B cell (primary cell): Measurements from ENCODE around the gene UMODL1. TPM values are rescaled to one million over a fixed set of nuclear protein-coding genes. Genes with fewer than 3 reads are reported as not detected.

Experiments used
- ATAC-seq: fragments of 200-7000 bp; cut with Tn5 transposase; one replicate; pipeline ENCODE4 v1.10.0; 2021; ENCODE audit warnings: low read depth, mild to moderate bottlenecking, moderate number of reproducible peaks, moderate library complexity
- CTCF ChIA-PET: fragments of 350-600 bp; sonication (Branson Sonifier 250); formaldehyde crosslinking; loops from one replicate; lab custom pipeline; 2021; ENCODE audit warnings: antibody characterized with exemption, inconsistent platforms; lab: Charles Lee
- POLR2A ChIA-PET: fragments of 350-600 bp; sonication (Branson Sonifier 250); formaldehyde crosslinking; loops from one replicate; lab custom pipeline; 2021; ENCODE audit warnings: antibody characterized with exemption; lab: Charles Lee
- DNase-seq: peaks from one replicate; pipeline ENCODE4 v3.0.0; 2013
- H2AFZ ChIP-seq: 2 replicates; pipeline ENCODE4 v1.6.1; 2012; ENCODE audit warnings: mild to moderate bottlenecking, low read depth, low read length; ENCODE audit not compliant: insufficient read depth, poor library complexity, severe bottlenecking
- H3K27ac ChIP-seq, 2 donors: 1 replicate in 1 of 2; 2 replicates in 1 of 2; pipeline ENCODE4 v1.5.1; 2012 to 2013; ENCODE audit warnings: low read length in 2 of 2, mild to moderate bottlenecking in 2 of 2, moderate library complexity in 1 of 2
- H3K27me3 ChIP-seq, 4 experiments: fragments of 200-600 bp in 1 of 4; sonication (generic) in 1 of 4; replicated peaks in 1 of 4; 1 replicate in 2 of 4; 2 replicates in 2 of 4; pipeline versions ENCODE4 v1.6.1 to v1.7.0; 2013 to 2016; ENCODE audit warnings: low read length in 3 of 4, mild to moderate bottlenecking in 2 of 4, mixed read lengths in 1 of 4, moderate library complexity in 1 of 4; ENCODE audit not compliant: insufficient read depth in 4 of 4, control insufficient read depth in 3 of 4; ENCODE audit errors: control extremely low read depth in 1 of 4
- H3K36me3 ChIP-seq, 2 experiments: replicated peaks in 1 of 2; 1 replicate in 1 of 2; 2 replicates in 1 of 2; pipeline versions ENCODE4 v1.6.1 to v1.7.1; 2013; ENCODE audit warnings: low read length in 1 of 2; ENCODE audit not compliant: insufficient read depth in 2 of 2, control insufficient read depth in 1 of 2; ENCODE audit errors: control extremely low read depth in 1 of 2, extremely low read depth in 1 of 2
- H3K4me1 ChIP-seq, 2 donors: fragments of 200-600 bp in 1 of 2; sonication (generic) in 1 of 2; 1 replicate in 1 of 2; 2 replicates in 1 of 2; pipeline versions ENCODE4 v1.5.1 to v1.6.1; 2013 to 2017; ENCODE audit warnings: low read length in 2 of 2; ENCODE audit not compliant: control insufficient read depth in 2 of 2, insufficient read depth in 2 of 2
- H3K4me2 ChIP-seq: replicated peaks from 2 replicates; pipeline ENCODE3; 2012; ENCODE audit warnings: mild to moderate bottlenecking, low read depth, low read length; ENCODE audit not compliant: poor library complexity, severe bottlenecking
- H3K4me3 ChIP-seq, 5 experiments: fragments of 200-600 bp in 1 of 5; sonication (generic) in 1 of 5; 1 replicate in 3 of 5; 2 replicates in 2 of 5; pipeline versions ENCODE4 v1.5.1 to v1.7.0; 2011 to 2016; ENCODE audit warnings: low read length in 4 of 5, mild to moderate bottlenecking in 4 of 5, low read depth in 2 of 5, control low read depth in 1 of 5, moderate library complexity in 1 of 5; ENCODE audit not compliant: insufficient read depth in 1 of 5; ENCODE audit errors: control extremely low read depth in 1 of 5, extremely low read depth in 1 of 5
- H3K79me2 ChIP-seq: fragments of 200-600 bp; sonication (generic); one replicate; pipeline ENCODE4 v1.6.0; 2016; ENCODE audit warnings: low read length; ENCODE audit not compliant: control insufficient read depth, insufficient read depth
- H3K9ac ChIP-seq: fragments of 200-600 bp; sonication (generic); 2 replicates; pipeline ENCODE4 v1.6.1; 2017; ENCODE audit warnings: mild to moderate bottlenecking, low read length, moderate library complexity
- H3K9me3 ChIP-seq, 3 donors: one replicate each; pipeline versions ENCODE4 v1.6.1 to v1.7.1; 2013; ENCODE audit warnings: low read length in 2 of 3; ENCODE audit not compliant: control insufficient read depth in 2 of 3, insufficient read depth in 1 of 3; ENCODE audit errors: control extremely low read depth in 1 of 3
- H4K20me1 ChIP-seq: 2 replicates; pipeline ENCODE4 v1.6.0; 2012; ENCODE audit warnings: mild to moderate bottlenecking, low read length; ENCODE audit not compliant: insufficient read depth, control insufficient read depth, poor library complexity, severe bottlenecking
- H3K27ac Mint-ChIP-seq: one replicate; pipeline ENCODE4 v1.8.0; 2021; ENCODE audit warnings: mixed read lengths
- H3K27me3 Mint-ChIP-seq: one replicate; pipeline ENCODE4 v1.8.0; 2021; ENCODE audit warnings: mixed read lengths
- H3K4me1 Mint-ChIP-seq: one replicate; pipeline ENCODE4 v1.8.0; 2021; ENCODE audit warnings: mixed read lengths
- H3K4me3 Mint-ChIP-seq: one replicate; pipeline ENCODE4 v1.8.0; 2021; ENCODE audit warnings: mixed read lengths
- H3K9me3 Mint-ChIP-seq: one replicate; pipeline ENCODE4 v1.8.0; 2022; ENCODE audit warnings: mixed read lengths; ENCODE audit not compliant: insufficient read depth
- EZH2 ChIP-seq: IDR thresholded peaks from 2 replicates; pipeline ENCODE4 v1.6.1; 2012; ENCODE audit warnings: borderline replicate concordance, low read depth, mild to moderate bottlenecking, moderate library complexity, low read length; ENCODE audit not compliant: insufficient read depth, poor library complexity, severe bottlenecking
- WGBS: methylation state at CpG from one replicate; pipeline ENCODE4 v1.1.5; 2013; ENCODE audit warnings: missing lambda C conversion rate; ENCODE audit not compliant: insufficient coverage; 5-methylcytosine and 5-hydroxymethylcytosine counted together
- intact Hi-C: fragments of 100-400 bp; cut with micrococcal nuclease; formaldehyde crosslinking; loops from one replicate; pipeline ENCODE4 v1.10.0; 2022
- polyA plus RNA-seq: library from polyadenylated mRNA; depleted of rRNA; stranded (reverse); fragments of >200 nt; gene quantifications from 2 replicates; pipeline ENCODE4 v1.2.3, GENCODE V29; 2012
- total RNA-seq, 2 donors: library from RNA; stranded (reverse); fragments of 120-200 nt in 1 of 2; gene quantifications; 1 replicate in 1 of 2; 2 replicates in 1 of 2; pipeline versions ENCODE4 v1.2.3 to v1.2.4, GENCODE V29; 2013 to 2022
- TF ChIP-seq, protein P1 (sequence below): fragments of 200-600 bp; IDR thresholded peaks from one replicate; pipeline ENCODE4 v1.8.0; 2022; ENCODE audit warnings: antibody characterized with exemption, mild to moderate bottlenecking

UMODL1 gene
- total and polyA plus RNA-seq, 2 donors (not counting 1 experiment from before 2014, with no cell fraction given), result 0.10 to 0.49 TPM

DNA sequence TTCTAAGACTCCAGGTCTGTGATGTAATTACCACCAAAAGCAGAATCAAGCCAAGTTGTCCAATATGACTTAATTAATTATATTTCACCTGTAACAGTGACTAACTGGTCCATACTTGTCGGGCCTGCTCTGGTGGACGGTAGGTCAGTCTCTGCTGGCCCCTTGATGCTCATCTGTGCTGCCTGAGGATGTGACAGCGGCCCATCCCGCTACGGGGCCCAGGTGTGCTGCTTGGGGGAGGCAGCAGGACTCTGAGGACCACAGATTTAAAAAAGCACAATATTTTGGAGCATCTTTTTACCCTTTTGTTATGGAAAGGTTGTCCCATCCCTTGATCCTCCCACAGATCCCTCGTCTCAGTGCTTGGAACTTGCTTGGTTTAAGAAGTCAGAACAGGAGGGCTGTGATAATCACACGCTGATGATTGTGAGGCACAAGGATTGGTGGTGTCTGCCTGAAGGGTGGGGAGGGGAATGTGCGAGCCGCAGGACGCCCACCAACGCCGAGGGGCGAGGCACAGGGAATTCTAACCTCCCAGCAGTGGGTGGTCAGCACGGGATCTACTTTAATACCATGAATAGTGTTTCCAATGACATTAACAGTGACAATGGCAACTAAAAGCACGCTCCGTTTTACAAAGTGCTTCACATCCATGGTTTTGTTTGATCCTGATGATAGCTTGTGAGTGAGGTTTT is 27.8 kb upstream of the UMODL1 start:
- intact Hi-C loops, result no loop called here
- ATAC-seq (no peak), DNase-seq (no peak)
- Mint-ChIP-seq H3K4me1 (peaks cover 4% of the 10 kb centered on the region), H3K27me3 (no peaks in the 10 kb centered on the region), H3K27ac (no peak overlapping the region), H3K9me3 (no peaks in the 10 kb centered on the region), H3K4me3 (no peak overlapping the region)
- POLR2A ChIA-PET, result no interaction called here
- Histone ChIP-seq H3K36me3 (no peaks in the 10 kb centered on the region), H2AFZ (no peak overlapping the region), H4K20me1 (no peaks in the 10 kb centered on the region), H3K4me1 (no peaks in the 10 kb centered on the region), H3K27me3 (no peaks in the 10 kb centered on the region), H3K27ac (no peak overlapping the region), H3K9ac (no peak overlapping the region), H3K79me2 (no peaks in the 10 kb centered on the region), H3K4me2 (no peak overlapping the region), H3K9me3 (peaks cover 0 to 8% (median 0%) of the 10 kb centered on the region in 3 donors), H3K4me3 (no peak overlapping the region)
- 94% methylated on average over 6 of the region's 16 CpGs for WGBS
- no peak for TF ChIP-seq EZH2
- TF ChIP-seq, protein P1, sequence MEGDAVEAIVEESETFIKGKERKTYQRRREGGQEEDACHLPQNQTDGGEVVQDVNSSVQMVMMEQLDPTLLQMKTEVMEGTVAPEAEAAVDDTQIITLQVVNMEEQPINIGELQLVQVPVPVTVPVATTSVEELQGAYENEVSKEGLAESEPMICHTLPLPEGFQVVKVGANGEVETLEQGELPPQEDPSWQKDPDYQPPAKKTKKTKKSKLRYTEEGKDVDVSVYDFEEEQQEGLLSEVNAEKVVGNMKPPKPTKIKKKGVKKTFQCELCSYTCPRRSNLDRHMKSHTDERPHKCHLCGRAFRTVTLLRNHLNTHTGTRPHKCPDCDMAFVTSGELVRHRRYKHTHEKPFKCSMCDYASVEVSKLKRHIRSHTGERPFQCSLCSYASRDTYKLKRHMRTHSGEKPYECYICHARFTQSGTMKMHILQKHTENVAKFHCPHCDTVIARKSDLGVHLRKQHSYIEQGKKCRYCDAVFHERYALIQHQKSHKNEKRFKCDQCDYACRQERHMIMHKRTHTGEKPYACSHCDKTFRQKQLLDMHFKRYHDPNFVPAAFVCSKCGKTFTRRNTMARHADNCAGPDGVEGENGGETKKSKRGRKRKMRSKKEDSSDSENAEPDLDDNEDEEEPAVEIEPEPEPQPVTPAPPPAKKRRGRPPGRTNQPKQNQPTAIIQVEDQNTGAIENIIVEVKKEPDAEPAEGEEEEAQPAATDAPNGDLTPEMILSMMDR, result no peak
- CTCF ChIA-PET, result no interaction called here

DNA sequence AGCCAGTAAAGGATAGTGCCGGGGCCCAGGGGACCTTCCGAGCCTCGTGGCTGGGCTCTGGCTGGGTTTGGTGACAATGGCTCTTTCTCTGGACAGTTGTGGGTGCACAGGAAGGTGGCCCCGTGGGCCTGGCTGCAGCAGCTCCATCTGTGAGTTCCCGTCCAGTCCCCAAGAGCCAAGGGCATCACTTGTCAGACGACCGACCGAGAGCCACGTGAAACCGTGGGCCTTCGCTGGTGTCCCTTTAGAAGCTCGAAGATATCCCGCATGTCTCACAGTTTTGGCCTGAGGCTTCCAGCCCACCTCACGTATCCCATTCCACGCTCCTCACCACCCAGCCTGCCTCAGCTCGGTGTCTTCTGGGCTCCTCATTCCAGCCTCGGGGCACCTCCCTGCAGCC is 27.2 kb upstream of the UMODL1 start:
- H3K27ac Mint-ChIP-seq, result no peak overlapping the region
- ChIA-PET POLR2A (no interaction called here), CTCF (no interaction called here)
- no peaks in the 10 kb centered on the region for H3K4me1 Mint-ChIP-seq
- no peaks in the 10 kb centered on the region for H3K36me3 ChIP-seq
- ATAC-seq, result no peak
- no peak for DNase-seq
- H3K4me1 ChIP-seq, result no peaks in the 10 kb centered on the region
- H3K9ac ChIP-seq, result no peak overlapping the region
- no peaks in the 10 kb centered on the region for H3K27me3 Mint-ChIP-seq
- intact Hi-C loops, result no loop called here
- H3K27ac ChIP-seq, result no peak overlapping the region
- no peaks in the 10 kb centered on the region for H4K20me1 ChIP-seq
- H3K9me3 ChIP-seq, result peaks cover 0 to 2% (median 0%) of the 10 kb centered on the region in 3 donors
- H2AFZ ChIP-seq, result no peak overlapping the region
- H3K4me3 ChIP-seq, result no peak overlapping the region
- no peaks in the 10 kb centered on the region for H3K79me2 ChIP-seq
- H3K4me2 ChIP-seq, result no peak overlapping the region
- TF ChIP-seq, protein P1, result no peak
- TF ChIP-seq EZH2, result no peak
- no peaks in the 10 kb centered on the region for H3K9me3 Mint-ChIP-seq
- no peak overlapping the region for H3K4me3 Mint-ChIP-seq
- 97% methylated on average over 17 of the region's 17 CpGs for WGBS
- no peaks in the 10 kb centered on the region for H3K27me3 ChIP-seq
